ENCODE results near the gene KRT72.

DNA sequence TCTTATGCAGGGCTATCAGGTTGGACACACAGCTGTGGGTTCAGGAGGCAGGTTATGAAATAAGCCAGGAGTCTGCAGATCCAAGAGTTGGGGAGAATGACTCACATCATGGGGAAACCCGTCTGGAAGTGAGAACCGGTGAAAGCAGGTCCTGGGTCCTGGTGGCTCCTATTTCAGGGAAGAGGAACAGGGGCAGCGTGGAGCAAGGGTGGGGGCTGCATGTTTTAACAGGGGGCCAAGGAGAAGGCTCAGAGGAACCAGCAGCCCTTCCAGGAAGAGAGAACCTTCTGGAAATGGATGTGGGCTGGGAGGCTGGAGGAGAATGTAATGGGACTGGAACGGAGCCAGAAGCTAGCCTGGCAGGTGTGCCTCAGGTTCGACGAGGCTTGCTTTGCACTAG lies 19.8 kb downstream of the KRT72 start:
- TF ChIP-seq, protein P1, sequence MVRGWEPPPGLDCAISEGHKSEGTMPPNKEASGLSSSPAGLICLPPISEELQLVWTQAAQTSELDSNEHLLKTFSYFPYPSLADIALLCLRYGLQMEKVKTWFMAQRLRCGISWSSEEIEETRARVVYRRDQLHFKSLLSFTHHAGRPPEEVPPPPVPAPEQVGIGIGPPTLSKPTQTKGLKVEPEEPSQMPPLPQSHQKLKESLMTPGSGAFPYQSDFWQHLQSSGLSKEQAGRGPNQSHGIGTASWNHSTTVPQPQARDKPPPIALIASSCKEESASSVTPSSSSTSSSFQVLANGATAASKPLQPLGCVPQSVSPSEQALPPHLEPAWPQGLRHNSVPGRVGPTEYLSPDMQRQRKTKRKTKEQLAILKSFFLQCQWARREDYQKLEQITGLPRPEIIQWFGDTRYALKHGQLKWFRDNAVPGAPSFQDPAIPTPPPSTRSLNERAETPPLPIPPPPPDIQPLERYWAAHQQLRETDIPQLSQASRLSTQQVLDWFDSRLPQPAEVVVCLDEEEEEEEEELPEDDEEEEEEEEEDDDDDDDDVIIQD (CRISPR knock-in tag; IDR thresholded peaks at IDR 0.05; ENCODE audit: low read depth) = no peak
- no peak for TF ChIP-seq PRPF4 (IDR thresholded peaks at IDR 0.05; ENCODE audit: low read depth, low read length, poor library complexity, severe bottlenecking)
- TF ChIP-seq, protein P2, sequence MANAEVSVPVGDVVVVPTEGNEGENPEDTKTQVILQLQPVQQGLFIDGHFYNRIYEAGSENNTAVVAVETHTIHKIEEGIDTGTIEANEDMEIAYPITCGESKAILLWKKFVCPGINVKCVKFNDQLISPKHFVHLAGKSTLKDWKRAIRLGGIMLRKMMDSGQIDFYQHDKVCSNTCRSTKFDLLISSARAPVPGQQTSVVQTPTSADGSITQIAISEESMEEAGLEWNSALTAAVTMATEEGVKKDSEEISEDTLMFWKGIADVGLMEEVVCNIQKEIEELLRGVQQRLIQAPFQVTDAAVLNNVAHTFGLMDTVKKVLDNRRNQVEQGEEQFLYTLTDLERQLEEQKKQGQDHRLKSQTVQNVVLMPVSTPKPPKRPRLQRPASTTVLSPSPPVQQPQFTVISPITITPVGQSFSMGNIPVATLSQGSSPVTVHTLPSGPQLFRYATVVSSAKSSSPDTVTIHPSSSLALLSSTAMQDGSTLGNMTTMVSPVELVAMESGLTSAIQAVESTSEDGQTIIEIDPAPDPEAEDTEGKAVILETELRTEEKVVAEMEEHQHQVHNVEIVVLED (CRISPR knock-in tag; IDR thresholded peaks at IDR 0.05; ENCODE audit: borderline replicate concordance) = no peak
- no peak for TF ChIP-seq RELA (CRISPR knock-in tag; IDR thresholded peaks at IDR 0.05)
- no peak for TF ChIP-seq U2AF2 (IDR thresholded peaks at IDR 0.05; ENCODE audit: low read depth, low read length)
- no peak for TF ChIP-seq TCF7L2 (IDR thresholded peaks at IDR 0.05; ENCODE audit: low read depth, low read length)
- TF ChIP-seq ZNF143 (CRISPR knock-in tag; IDR thresholded peaks at IDR 0.05) = no peak
